ENCODE results near the gene GLIPR2. TPM values are rescaled to one million over a fixed set of nuclear protein-coding genes. Genes with fewer than 3 reads are reported as not detected.
A peak's percentile ranks its signal among the peaks of the same experiment; 100 is the strongest.

Gene GLIPR2
- total and polyA plus RNA-seq, 2 of the 4 experiments (the other 2 are of a cell fraction) = 35.8 to 43.3 TPM

DNA sequence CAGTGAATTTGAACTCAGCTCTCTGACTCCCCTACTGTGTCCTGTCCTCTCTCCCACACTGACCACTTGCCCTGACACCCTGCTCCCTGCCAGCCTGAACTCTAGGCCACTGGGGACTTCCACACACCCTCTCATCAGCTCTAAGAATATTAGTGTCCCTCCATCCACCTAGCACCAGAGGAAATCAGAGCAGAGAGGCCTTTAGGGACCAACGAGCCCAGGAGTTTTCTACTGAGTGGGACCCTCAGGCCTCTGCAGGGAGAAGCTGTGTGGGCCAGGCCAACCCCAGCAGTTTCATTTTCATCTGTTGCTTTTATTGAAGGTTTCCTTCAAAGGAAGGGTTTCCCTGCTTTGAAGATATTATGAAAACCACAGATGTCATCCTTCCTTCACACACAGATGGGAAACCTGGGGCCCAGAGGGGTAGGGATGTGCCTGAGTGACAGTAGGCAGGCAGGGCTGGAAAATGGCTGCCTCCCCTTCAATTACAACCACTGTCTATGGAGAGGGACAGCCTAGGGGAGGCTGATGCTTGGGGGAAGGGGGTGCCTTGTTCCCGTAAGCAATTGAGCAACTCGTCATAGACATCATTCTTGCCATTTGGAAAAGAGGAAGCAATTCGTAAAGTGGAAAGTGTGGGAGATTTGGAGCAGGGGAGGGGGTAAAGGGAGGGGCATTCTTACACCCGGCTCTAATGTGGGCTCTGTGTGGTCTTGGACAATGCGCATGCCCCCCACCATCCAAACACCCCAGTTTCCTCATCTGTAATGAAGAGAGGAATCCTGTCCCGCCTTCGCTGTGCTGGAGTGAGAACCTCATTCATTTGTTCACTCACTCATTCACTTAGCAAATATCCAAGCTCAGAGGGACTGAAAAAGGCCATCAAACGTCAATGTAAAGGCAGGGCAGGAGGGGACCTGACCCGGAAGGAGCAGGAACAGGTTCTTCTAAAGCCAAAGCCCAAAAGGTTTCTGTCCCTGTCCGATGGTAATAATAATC, 3.9 kb downstream of the GLIPR2 start:
- Histone ChIP-seq H2AK9ac (replicated peaks; ENCODE audit: low read depth, low read length, poor library complexity) (no peak overlapping the region), H3K4me1 (ENCODE audit: control insufficient read depth, insufficient read depth, low read length) (peaks cover 19% of the 10 kb centered on the region), H2BK20ac (ENCODE audit: low read depth, low read length) (no peak overlapping the region), H4K5ac (ENCODE audit: low read depth, low read length) (no peak overlapping the region), H3K18ac (ENCODE audit: low read depth, low read length) (no peak overlapping the region), H3K79me1 (ENCODE audit: low read depth in 1 of 2, low read length in 2 of 2) (peaks cover 41 to 81% of the 10 kb centered on the region in 2 experiments), H3K56ac (ENCODE audit: extremely low read depth, insufficient read depth, low read length) (no peak overlapping the region), H3K23ac (ENCODE audit: low read depth, low read length) (no peak overlapping the region), H2AK5ac (ENCODE audit: low read depth, low read length) (no peak overlapping the region; the same call in 1 of the 2 replicates), H3K9me3 (ENCODE audit: control insufficient read depth, insufficient read depth, low read length) (no peaks in the 10 kb centered on the region), H3K36me3 (ENCODE audit: control insufficient read depth, insufficient read depth, low read length) (peaks cover 30% of the 10 kb centered on the region), H2BK15ac (ENCODE audit: low read depth, low read length) (no peak overlapping the region), H3K4ac (ENCODE audit: low read depth, low read length) (no peak overlapping the region), H3K9ac (ENCODE audit: low read depth, low read length) (peak overlapping the region; percentile 16; the same call in 1 of the 2 replicates), H4K8ac (ENCODE audit: low read depth in 2 of 2, low read length in 2 of 2) (no peak overlapping the region), H3K9me1 (ENCODE audit: insufficient read depth, low read length) (peaks cover 18% of the 10 kb centered on the region), H3K27ac (ENCODE audit: insufficient read depth, low read length) (no peak overlapping the region), H2BK5ac (ENCODE audit: low read depth, low read length, poor library complexity, severe bottlenecking) (no peak overlapping the region), H3K4me2 (ENCODE audit: low read depth, low read length) (no peak overlapping the region; the same call in 1 of the 2 replicates), H4K91ac (ENCODE audit: insufficient read depth, low read depth, low read length) (no peak overlapping the region), H3K27me3 (ENCODE audit: control insufficient read depth, insufficient read depth, low read length) (no peaks in the 10 kb centered on the region), H2BK120ac (ENCODE audit: low read depth, low read length) (no peak overlapping the region), H3K4me3 (ENCODE audit: insufficient read depth, low read depth, low read length) (no peak overlapping the region), H2AFZ (replicated peaks; ENCODE audit: low read length, poor library complexity) (no peak overlapping the region), H3K14ac (replicated peaks; ENCODE audit: low read depth, low read length) (no peak overlapping the region), H4K20me1 (ENCODE audit: insufficient read depth, low read length) (peaks cover 53% of the 10 kb centered on the region)
- ChIA-PET CTCF (interaction anchor here (0.5 to 1.4 kb wide), 4 partner anchors 9 to 377 kb away, joined by 3 to 4 read pairs (median 3); partner anchors contain the start of gene CLTA), POLR2A (ENCODE audit: unreplicated experiment) (interaction anchor here (0.5 to 1.2 kb wide), 3 partner anchors 9 to 364 kb away, joined by 4 to 5 read pairs (median 4); no protein-coding TSS in a partner anchor)
- WGBS, 2 experiments (ENCODE audit: extremely low coverage in 2 of 2, insufficient read length in 1 of 2) = 100% methylated on average over 1 of the region's 11 CpGs; no CpG with 5 or more reads in 1 of the 2 experiments
- BruUV-seq (replicated peaks) = no TSS peak
- TF ChIP-seq CEBPB (IDR thresholded peaks at IDR 0.05; ENCODE audit: low read depth, low read length) (no peak), NFE2L2 (IDR thresholded peaks at IDR 0.05; ENCODE audit: low read depth, low read length) (no peak), CHD1 (IDR thresholded peaks at IDR 0.05; ENCODE audit: low read depth, low read length) (no peak), RCOR1 (IDR thresholded peaks at IDR 0.05; ENCODE audit: insufficient replicate concordance, low read length) (no peak), RFX5 (IDR thresholded peaks at IDR 0.05; ENCODE audit: low read depth, low read length) (no peak), MXI1 (IDR thresholded peaks at IDR 0.05; ENCODE audit: borderline replicate concordance, low read depth, low read length) (no peak), MAFK (IDR thresholded peaks at IDR 0.05; ENCODE audit: low read depth, low read length) (no peak), SMC3 (IDR thresholded peaks at IDR 0.05; ENCODE audit: low read depth, low read length) (no peak), BHLHE40 (IDR thresholded peaks at IDR 0.05; ENCODE audit: low read depth, low read length) (no peak), FOS (IDR thresholded peaks at IDR 0.05; ENCODE audit: low read depth, low read length) (no peak)
- TF ChIP-seq, protein P1, sequence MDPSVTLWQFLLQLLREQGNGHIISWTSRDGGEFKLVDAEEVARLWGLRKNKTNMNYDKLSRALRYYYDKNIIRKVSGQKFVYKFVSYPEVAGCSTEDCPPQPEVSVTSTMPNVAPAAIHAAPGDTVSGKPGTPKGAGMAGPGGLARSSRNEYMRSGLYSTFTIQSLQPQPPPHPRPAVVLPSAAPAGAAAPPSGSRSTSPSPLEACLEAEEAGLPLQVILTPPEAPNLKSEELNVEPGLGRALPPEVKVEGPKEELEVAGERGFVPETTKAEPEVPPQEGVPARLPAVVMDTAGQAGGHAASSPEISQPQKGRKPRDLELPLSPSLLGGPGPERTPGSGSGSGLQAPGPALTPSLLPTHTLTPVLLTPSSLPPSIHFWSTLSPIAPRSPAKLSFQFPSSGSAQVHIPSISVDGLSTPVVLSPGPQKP (IDR thresholded peaks at IDR 0.05; ENCODE audit: borderline replicate concordance, low read depth, low read length) = no peak
- TF ChIP-seq, protein P2, sequence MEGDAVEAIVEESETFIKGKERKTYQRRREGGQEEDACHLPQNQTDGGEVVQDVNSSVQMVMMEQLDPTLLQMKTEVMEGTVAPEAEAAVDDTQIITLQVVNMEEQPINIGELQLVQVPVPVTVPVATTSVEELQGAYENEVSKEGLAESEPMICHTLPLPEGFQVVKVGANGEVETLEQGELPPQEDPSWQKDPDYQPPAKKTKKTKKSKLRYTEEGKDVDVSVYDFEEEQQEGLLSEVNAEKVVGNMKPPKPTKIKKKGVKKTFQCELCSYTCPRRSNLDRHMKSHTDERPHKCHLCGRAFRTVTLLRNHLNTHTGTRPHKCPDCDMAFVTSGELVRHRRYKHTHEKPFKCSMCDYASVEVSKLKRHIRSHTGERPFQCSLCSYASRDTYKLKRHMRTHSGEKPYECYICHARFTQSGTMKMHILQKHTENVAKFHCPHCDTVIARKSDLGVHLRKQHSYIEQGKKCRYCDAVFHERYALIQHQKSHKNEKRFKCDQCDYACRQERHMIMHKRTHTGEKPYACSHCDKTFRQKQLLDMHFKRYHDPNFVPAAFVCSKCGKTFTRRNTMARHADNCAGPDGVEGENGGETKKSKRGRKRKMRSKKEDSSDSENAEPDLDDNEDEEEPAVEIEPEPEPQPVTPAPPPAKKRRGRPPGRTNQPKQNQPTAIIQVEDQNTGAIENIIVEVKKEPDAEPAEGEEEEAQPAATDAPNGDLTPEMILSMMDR (conservative IDR thresholded peaks at IDR 0.05; ENCODE audit: low read depth, low read length) = no peak
- dilution Hi-C loops (cut with HindIII; ENCODE audit: low sequenced_read_pairs, unreplicated experiment) = no loop called here
- in situ Hi-C loops (cut with MboI; ENCODE audit: low sequenced_read_pairs) = no loop called here
- DNase-seq (no peak), ATAC-seq (ENCODE audit: low read depth) (no peak)
- intact Hi-C loops (cut with micrococcal nuclease) = no loop called here
